Urinary bladder (tissue), 4 donors: ENCODE measurements around the gene IGFLR1. TPM values are rescaled to one million over a fixed set of nuclear protein-coding genes. Genes with fewer than 3 reads are reported as not detected.

Source experiments
- DNase-seq: peaks from one replicate; pipeline ENCODE4 v3.0.0-alpha.2; 2015; ENCODE audit errors: extremely low spot score
- H3K27ac ChIP-seq: one replicate; pipeline ENCODE4 v1.5.1; 2013; ENCODE audit warnings: low read depth, mild to moderate bottlenecking, moderate library complexity
- H3K36me3 ChIP-seq: one replicate; pipeline ENCODE4 v1.6.1; 2013; ENCODE audit warnings: mild to moderate bottlenecking, moderate library complexity; ENCODE audit not compliant: insufficient read depth
- H3K4me1 ChIP-seq: one replicate; pipeline ENCODE4 v1.6.1; 2013; ENCODE audit warnings: mild to moderate bottlenecking, moderate library complexity; ENCODE audit not compliant: insufficient read depth
- H3K4me3 ChIP-seq: one replicate; pipeline ENCODE4 v1.5.1; 2013; ENCODE audit warnings: low read depth, low read length
- WGBS: extraction: QIAGEN DNeasy Blood & Tissue Kit; methylation state at CpG from one replicate; pipeline ENCODE4 v1.1.7; 2013; 5-methylcytosine and 5-hydroxymethylcytosine counted together
- polyA plus RNA-seq: library from polyadenylated mRNA; stranded (reverse); fragments of 200-250 nt; gene quantifications from one replicate; pipeline ENCODE4 v1.2.3, GENCODE V29; 2013
- total RNA-seq: library from RNA; depleted of rRNA; stranded (reverse); fragments of >200 nt; gene quantifications from one replicate; pipeline ENCODE4 v1.2.3, GENCODE V29; 2014
- donor health status: healthy with polysubstance abuse.
- donor health status: healthy.

IGFLR1 gene
- total and polyA plus RNA-seq, 2 donors, result 0.53 to 21.2 TPM

DNA sequence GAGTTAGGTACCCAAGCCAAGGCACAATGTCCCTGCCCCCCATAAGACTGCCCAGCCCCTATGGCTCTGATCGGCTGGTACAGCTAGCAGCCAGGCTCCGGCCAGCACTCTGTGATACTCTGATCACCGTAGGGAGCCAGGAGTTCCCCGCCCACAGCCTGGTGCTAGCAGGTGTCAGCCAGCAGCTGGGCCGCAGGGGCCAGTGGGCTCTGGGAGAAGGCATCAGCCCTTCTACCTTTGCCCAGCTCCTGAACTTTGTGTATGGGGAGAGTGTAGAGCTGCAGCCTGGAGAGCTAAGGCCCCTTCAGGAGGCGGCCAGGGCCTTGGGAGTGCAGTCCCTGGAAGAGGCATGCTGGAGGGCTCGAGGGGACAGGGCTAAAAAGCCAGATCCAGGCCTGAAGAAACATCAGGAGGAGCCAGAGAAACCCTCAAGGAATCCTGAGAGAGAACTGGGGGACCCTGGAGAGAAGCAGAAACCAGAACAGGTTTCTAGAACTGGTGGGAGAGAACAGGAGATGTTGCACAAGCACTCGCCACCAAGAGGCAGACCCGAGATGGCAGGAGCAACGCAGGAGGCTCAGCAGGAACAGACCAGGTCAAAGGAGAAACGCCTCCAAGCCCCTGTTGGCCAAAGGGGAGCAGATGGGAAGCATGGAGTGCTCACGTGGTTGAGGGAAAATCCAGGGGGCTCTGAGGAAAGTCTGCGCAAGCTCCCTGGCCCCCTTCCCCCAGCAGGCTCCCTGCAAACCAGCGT lies 27.5 kb downstream of the IGFLR1 start:
- H3K27ac ChIP-seq, result no peak overlapping the region
- H3K36me3 ChIP-seq, result no peaks in the 10 kb centered on the region
- H3K4me1 ChIP-seq, result no peaks in the 10 kb centered on the region
- H3K4me3 ChIP-seq, result no peak overlapping the region
- 66% methylated on average over 14 of the region's 14 CpGs for WGBS
- DNase-seq, result no peak

DNA sequence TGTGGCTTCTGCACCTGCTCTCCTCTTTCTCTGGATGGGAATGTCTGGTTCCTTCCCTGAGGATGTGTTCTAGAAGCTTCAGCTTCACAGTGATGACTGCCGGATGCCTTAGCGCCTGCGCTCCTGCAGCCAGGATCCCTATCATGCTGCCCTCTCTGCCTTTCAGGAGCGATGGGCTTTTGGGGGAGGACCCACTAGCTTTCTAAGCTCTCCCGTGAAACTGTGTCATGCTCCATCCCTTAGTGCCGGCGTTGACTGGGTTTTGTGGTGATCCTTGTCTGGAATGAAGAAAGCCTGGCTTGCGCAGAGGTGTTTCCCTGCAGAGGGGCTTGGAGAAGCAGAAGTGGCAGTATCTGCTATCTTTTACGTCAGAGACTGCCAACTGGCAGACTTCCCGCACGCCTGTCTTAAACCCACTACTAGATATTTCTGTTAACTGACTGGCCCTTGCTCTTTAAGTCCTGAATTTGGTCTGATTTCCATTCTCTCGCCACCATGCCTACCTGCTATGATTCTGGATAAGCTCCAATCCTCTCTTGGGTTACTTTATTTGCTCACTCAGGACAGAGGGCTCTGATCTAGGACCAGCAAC lies 28.3 kb downstream of the IGFLR1 start:
- 71% methylated on average over 12 of the region's 12 CpGs for WGBS
- no peak overlapping the region for H3K27ac ChIP-seq
- no peak for DNase-seq
- no peaks in the 10 kb centered on the region for H3K4me1 ChIP-seq
- H3K4me3 ChIP-seq, result no peak overlapping the region
- no peaks in the 10 kb centered on the region for H3K36me3 ChIP-seq

- Histone ChIP-seq H3K4me3 (no peak overlapping the region), H3K36me3 (no peaks in the 10 kb centered on the region), H3K4me1 (no peaks in the 10 kb centered on the region), H3K27ac (no peak overlapping the region)
- WGBS, result 68% methylated on average over 2 of the region's 2 CpGs
- DNase-seq, result no peak
Observed at GRCh38 chr19:35713506-35713850, 28.8 kb downstream of the IGFLR1 start.

- Histone ChIP-seq H3K4me3 (no peak overlapping the region), H3K4me1 (no peaks in the 10 kb centered on the region), H3K36me3 (no peaks in the 10 kb centered on the region), H3K27ac (no peak overlapping the region)
- WGBS, result 70% methylated on average over 11 of the region's 11 CpGs
- no peak for DNase-seq
Observed at GRCh38 chr19:35712567-35713505, 29.4 kb downstream of the IGFLR1 start.

GRCh38 chr19:35710784-35711723 lies 31.2 kb downstream of the IGFLR1 start:
- H3K4me3 ChIP-seq, result no peak overlapping the region
- H3K4me1 ChIP-seq, result no peaks in the 10 kb centered on the region
- DNase-seq, result no peak
- H3K36me3 ChIP-seq, result no peaks in the 10 kb centered on the region
- WGBS, result 70% methylated on average over 13 of the region's 13 CpGs
- H3K27ac ChIP-seq, result no peak overlapping the region

DNA sequence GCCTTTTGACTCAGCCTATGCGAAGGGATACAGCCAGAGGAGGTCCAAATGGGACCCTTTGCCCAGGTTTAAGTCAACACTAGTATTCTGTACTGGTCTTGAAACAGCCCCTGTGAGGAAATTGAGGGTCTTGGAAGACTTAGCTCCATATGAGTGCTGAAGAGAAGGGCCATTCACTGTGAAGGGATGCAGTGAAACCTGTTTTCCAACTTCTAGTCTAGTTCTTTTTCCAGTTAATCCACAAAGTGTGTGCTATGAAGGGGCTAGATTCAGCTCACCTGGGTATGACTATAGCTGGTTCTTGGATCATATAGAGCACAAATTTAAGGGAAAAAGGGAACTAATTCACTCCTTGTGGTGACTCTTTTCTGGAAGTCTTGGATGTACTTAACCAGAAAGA lies 33.9 kb downstream of the IGFLR1 start:
- 90% methylated on average over 1 of the region's 1 CpG for WGBS

DNA sequence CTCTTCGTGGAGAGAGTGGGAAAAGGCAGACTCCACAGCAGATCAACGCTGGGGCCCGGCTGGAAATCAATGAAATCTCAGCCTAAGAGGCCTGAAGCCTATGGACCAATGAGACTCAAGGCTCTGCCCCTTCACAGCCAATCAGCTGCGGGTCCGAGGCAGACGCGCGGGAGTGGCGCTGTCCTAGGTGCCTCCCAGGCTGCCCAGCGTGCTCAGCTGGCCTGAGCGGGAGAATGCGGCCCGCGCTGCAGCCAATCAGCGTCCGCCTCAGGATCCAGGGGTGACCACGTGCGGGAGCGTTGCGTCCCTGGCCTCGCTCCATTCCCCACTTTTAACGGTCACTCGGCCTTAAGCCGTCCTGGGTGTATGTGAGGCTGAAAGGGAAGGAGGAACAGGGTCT lies 38.0 kb downstream of the IGFLR1 start, which contains the start of gene ZBTB32:
Gene ZBTB32, plus strand, starts transcription at position 341 of the 400 bp plus-strand sequence. CDS start 10,069 bp downstream, outside the sequence.
- Histone ChIP-seq H3K27ac (no peak within 1 kb of the TSS), H3K4me1 (no peaks in the 10 kb centered on the region), H3K36me3 (no peaks in the 10 kb centered on the region), H3K4me3 (no peak within 1 kb of the TSS)
- 19% methylated on average over 24 of the region's 24 CpGs for WGBS
- no peak for DNase-seq

More for the DNA sequence above, 33.9 kb downstream of the IGFLR1 start:
- no peak for DNase-seq
- Histone ChIP-seq H3K36me3 (no peaks in the 10 kb centered on the region), H3K4me1 (no peaks in the 10 kb centered on the region), H3K4me3 (no peak overlapping the region), H3K27ac (no peak overlapping the region)

GRCh38 chr19:35703343-35703742 lies 38.9 kb downstream of the IGFLR1 start:
- no peak for DNase-seq
- WGBS, result 51% methylated on average over 9 of the region's 9 CpGs
- Histone ChIP-seq H3K36me3 (no peaks in the 10 kb centered on the region), H3K4me3 (no peak overlapping the region), H3K27ac (no peak overlapping the region), H3K4me1 (no peaks in the 10 kb centered on the region)

- WGBS, result under 1% methylated on average over 50 of the region's 50 CpGs
- peak overlapping the region; percentile 44 for H3K4me3 ChIP-seq
- no peaks in the 10 kb centered on the region for H3K36me3 ChIP-seq
- DNase-seq, result peak; percentile 93
- no peaks in the 10 kb centered on the region for H3K4me1 ChIP-seq
- H3K27ac ChIP-seq, result no peak overlapping the region
Observed at GRCh38 chr19:35702223-35703012, 39.8 kb downstream of the IGFLR1 start.

- Histone ChIP-seq H3K36me3 (no peaks in the 10 kb centered on the region), H3K4me1 (no peaks in the 10 kb centered on the region), H3K4me3 (no peak overlapping the region), H3K27ac (no peak overlapping the region)
- DNase-seq, result no peak
- WGBS, result 76% methylated on average over 4 of the region's 4 CpGs
Observed at GRCh38 chr19:35696835-35697234, 45.4 kb downstream of the IGFLR1 start.

GRCh38 chr19:35695895-35696422 lies 46.3 kb downstream of the IGFLR1 start:
- Histone ChIP-seq H3K27ac (no peak overlapping the region), H3K36me3 (no peaks in the 10 kb centered on the region), H3K4me3 (no peak overlapping the region), H3K4me1 (no peaks in the 10 kb centered on the region)
- 76% methylated on average over 2 of the region's 2 CpGs for WGBS
- DNase-seq, result no peak
